CD4-positive, alpha-beta T cell treated with Interleukin-4 for 1 hour (primary cell): ENCODE data around the gene COX4I1.

Source experiments
- DNase-seq, 2 donors: peaks; one replicate each; pipeline ENCODE4 v3.0.0-alpha.2; 2020 to 2022

The COX4I1 gene

DNA sequence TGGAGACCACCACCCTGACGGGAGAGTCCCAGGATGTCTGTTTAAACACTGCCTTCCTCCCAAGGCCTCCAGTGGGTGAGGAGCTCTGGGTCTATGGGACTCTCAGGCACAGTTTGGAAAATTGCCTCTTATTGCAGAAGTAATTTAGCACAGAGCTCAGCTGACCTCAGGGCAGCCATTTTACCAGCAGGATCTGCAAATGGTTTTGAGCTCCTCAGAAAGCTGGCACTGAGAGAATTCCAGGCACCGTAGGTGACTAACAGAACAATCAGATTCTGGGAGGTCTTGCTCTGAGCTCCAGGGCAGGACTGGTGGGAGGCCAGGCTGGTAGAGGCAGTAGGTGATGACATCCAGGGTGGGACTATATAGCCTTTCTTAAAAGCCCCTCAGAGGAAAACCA, 31.3 kb upstream of the COX4I1 start:
- no peak for DNase-seq

DNA sequence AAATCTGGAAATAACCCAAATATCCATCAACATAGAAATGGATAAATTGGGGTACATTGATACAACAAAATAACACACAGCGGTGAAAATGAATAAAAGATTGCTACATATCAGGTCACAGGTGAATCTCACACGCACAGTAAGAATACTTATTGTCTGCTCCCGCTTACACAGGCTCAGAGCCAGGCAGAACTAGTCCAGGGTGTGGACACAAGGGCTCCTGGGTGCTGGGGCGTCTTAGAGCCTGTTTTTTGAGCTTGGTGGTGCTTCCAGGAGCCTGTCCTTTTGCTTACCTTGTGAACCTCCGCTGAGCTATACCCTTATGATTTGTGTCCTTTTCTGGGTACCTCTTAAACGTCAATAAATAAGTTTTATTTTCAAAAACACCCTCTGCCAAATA, 28.8 kb upstream of the COX4I1 start:
- DNase-seq: no peak

- no peak for DNase-seq
Measured at GRCh38 chr16:85773044-85773443, 26.5 kb upstream of the COX4I1 start.

DNA sequence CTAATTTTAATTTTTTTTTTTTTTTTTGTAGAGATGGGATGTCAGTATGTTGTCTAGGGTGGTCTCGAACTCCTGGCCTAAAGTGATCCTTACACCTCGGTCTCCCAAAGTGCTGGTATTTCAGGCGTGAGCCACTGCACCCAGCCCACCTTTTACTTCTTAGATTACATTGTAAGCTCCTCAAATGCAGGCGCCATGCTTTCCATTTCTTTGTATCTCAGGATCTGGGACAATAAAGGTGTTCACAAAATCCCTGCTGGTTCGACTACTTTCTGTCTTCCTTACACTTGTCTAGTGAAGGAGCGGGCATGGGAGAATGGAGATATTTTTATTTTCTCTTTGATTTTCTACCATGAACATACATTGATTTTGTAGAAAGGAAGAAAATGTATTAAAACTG, 25.4 kb upstream of the COX4I1 start:
- DNase-seq: no peak

GRCh38 chr16:85774811-85775210, 24.7 kb upstream of the COX4I1 start:
- no peak for DNase-seq

DNA sequence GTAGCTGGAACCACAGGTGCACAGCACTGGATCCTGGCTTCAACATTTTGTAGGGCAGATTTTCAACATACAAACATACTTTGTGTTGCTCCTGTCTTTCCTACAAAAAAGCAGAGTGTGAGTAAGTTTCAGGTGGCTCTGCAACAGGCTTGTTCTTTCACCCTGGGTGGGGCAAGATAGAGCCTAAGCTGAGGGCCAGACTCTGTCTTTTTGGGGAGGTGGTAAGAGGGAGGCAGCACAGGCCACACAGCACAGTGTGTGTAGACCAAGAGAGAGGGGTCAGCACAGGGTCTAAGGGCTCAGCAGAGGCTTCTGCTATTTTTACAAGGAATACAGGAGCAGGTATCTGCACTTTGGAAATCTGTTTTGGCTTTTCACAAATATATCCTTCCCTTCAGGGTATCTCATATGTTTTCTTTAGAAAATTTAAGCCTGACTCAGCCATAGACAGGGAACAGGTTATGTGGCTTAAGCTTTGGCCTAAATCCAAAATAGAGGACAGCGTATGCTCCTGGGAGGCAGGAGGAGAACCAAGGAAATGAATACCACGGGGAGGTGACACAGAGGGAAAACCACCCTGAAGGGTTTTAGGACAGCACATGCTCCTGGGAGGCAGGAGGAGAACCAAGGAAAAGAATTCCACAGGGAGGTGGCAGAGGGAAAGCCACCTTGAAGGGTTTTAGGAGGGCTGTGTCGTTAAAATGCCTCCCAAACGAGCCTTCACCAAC, 21.7 kb upstream of the COX4I1 start:
- no peak for DNase-seq

DNA sequence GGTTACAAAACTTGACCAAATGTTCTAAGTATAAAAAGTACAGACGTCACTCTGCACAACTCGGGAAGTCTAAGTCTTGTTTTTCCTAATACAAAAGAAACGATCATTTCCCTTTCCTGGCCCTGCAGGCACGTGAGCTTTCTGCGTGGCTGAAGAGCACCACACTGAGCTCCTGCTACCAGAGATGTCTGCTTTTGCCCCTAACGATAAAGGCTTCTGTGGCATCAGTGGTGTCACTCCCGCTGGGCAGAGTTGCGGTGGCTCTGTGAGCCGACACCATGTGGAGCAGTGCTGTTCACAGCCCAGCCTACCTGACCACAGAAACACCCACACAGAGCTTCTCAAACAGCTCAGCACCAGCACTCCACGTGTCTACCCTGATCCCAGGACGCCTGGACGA, 20.6 kb upstream of the COX4I1 start:
- no peak for DNase-seq

DNA sequence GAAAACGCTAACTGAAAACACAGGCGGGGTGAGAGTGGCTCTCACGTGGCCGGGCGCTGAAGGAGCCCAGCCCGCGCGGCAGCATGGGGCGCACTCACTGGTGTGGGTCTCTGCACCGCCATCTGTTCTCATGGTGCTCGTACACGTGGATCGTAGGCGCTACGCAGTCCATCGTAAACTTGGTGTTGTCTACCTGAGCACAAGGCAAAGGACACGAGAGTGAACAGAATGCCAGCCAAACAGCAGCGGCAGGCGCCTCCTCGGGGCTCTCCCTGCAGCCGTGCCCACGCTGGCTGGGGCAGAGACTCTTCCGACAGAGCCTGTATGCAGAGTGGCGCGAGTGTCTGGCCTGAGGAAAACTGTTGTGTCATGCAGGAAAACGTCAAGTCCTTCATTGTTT, 19.2 kb upstream of the COX4I1 start:
- no peak for DNase-seq

DNA sequence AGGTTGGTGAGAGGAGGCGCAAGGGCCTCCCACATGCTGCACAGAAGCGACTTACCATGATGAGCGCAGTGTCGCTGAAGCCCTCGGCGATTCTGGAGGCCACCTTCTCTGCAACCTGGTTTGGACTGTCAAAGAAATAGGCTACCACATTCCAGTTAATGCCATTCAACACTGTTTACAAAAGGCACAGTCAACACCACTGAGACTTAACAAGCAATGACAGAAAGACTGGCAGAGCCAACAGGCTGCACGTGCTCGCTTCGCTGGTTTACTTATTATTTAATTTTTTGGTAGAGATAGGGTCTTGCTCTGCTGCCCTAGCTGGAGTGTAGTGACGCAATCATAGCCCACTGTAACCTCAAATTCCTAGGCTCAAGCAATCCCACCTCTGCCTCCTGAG, 18.3 kb upstream of the COX4I1 start:
- no peak for DNase-seq

DNA sequence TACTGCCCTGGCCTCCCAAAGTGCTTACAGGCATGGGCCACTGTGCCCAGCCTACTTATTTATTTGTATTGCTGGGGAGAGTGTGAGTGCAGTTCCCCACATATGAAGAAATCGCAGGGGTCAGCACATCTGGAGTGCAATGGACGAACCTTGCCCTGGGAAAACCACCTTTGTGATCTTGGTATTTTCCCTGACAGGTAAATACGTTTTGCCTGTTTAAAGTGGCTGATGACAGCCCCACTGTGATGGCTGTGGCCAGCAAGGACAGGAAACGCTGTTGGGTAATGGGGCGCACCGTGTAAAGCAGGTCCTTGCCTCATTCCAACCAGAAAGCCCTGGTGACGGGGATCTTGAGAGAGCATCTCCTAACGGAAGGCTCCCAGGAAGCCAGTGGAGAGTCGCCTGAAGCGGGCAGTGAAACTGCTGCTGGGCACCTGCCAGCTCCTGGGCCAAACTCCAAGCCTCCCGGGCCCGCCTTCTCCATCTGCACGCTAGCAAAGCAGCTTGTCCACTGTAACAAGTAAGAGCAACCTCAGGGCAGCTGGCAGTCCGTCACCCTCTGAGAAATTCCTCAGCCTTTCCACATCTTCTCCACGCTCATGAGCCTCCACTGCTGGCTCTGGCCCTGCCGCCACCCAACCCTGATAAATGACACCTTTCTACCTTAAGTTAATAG, 17.7 kb upstream of the COX4I1 start:
- no peak for DNase-seq

DNA sequence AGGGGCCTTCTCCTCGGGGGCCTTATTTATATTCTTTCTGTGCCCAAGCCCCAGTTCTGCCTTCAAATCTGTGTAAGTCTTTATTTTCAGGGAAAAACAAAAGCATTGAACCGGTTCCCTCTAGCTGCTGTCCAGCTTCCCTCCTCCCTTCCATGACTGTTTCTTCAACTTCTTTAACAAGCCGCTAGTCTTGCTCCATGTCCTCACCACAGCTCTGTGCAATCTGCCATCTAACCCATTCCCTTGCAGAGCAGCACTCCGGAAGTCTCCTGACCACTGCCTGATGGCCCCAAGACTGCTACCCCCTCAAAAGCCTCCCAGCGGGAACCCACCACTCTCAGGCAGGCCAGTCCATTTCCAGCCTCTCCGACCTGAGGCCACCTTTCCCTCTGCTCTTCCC, 17.0 kb upstream of the COX4I1 start:
- DNase-seq: no peak

DNA sequence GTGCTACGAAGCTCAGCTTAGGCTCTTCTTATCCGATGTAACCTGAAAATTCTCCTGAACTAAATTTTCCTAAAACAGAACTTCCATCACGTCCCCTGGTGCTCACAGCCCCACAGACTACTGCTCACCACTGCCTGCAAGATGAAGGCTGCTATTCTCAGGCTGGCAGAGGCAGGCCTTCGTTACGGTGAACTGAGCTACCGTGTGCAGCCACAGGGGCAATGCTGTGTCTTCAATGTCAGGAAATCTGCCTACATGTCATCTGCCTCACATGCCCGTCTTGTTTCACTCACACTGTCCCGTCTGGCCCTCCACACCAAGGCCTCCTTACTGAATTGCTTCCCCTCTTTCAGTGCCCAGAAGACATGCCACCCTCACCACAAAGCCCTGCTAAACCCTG, 16.1 kb upstream of the COX4I1 start:
- DNase-seq: no peak

DNA sequence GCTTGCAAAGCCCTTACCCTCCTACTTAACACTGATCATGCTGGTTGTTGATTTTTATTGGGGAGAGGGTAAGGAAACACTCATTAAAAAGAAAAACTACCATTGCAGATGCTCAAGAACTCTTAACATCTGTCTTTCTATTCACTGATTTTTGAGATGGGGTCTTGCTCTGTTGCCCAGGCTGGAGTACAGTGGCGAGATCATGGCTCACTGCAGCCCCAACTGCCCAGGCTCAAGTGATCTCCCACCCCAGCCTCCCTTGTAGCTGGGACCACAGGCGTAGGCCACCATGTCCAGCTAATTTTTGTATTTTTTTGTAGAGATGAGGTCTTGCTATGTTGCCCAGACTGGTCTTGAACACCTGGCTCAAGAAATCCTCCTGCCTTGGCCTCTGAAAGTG, 14.7 kb upstream of the COX4I1 start:
- no peak for DNase-seq

GRCh38 chr16:85785927-85786326, 13.6 kb upstream of the COX4I1 start:
- no peak for DNase-seq

DNA sequence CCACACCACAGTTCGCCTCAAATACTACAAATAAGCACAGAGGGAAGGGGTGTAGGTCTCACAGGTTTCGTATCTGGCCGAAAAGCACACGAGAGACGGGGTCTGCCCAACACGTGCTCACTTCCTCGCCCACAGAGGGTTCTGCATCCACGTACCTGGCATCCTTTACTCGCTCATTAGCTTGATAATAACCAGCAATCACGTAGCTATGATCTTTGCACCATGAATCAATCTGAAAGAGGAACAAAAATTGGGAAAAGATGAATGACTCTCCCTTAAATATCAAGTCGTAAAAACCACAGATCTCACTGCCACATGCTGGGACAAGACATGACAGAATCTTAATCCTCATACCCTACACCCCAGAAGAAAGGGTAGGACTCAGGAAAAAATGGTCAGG, 10.7 kb upstream of the COX4I1 start:
- DNase-seq: no peak

DNA sequence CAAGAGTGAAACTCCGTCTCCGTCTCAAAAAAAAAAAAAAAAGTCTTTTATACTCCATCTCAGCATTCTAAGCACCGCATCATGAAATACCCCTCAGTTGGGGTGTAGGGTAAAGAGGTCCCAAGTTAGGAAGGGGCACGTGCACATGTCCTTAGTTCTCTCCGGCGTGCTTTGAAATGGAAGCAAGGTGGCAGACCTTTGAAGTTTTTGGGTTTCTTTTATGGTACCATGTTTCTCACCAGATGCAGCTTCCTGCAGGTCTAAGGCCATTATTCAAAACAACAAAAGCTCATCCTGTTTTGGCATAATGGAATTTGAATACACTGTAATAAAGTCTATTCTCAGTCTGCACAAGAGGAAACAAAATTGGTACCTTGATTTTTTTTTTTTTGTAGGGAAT, 9.7 kb upstream of the COX4I1 start:
- DNase-seq: no peak

GRCh38 chr16:85793662-85794298, 5.7 kb upstream of the COX4I1 start:
- DNase-seq: no peak

DNA sequence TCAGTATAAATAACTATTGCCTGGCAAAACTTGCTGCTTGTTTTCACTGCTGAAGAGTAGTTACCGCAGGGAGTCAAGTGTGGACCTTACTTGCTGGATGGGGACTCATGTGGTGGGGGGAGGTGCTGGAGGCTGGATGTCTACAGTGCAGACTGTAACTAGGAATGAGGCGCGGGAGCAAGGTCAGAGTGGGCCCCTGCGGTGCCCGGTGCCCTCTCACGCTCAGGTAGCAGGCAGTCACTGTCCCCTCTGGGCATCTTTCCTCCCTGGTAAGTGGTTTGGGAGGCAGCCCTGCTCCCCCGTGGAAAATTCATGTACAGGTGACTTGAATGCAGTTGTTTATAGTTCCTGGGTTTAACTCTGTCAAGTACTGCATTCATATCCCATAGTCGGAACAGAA, 4.8 kb upstream of the COX4I1 start:
- no peak for DNase-seq

GRCh38 chr16:85796152-85796551, 3.3 kb upstream of the COX4I1 start:
- DNase-seq: no peak

DNA sequence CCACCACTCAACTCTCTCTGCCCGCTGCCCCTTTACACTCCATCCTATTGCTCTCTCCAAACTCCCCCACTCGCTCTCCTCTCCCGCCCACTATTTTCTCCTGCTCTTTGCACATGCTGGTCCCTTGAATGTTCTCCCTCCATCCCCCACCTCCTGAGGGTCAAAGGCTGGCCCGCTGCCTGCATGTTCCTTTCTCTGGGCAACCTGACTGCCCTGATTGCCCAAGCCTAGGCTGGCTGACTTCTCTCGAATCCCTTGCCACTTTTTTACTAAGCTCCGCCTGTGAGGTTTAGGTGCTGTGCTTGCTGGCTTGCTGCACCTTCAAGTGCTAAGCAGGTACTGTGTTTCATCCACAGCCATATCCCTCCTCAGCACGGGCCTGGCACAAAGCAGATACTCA, 2.9 kb upstream of the COX4I1 start:
- no peak for DNase-seq

GRCh38 chr16:85798283-85798776, 1.2 kb upstream of the COX4I1 start:
- DNase-seq: no peak

- DNase-seq: peak in 1 of 2 donors; percentile 25
Measured at GRCh38 chr16:85798901-85799496, 496 bp upstream of the COX4I1 start.

- no peak for DNase-seq
Measured at GRCh38 chr16:85800321-85800669, 800 bp downstream of the COX4I1 start.

DNA sequence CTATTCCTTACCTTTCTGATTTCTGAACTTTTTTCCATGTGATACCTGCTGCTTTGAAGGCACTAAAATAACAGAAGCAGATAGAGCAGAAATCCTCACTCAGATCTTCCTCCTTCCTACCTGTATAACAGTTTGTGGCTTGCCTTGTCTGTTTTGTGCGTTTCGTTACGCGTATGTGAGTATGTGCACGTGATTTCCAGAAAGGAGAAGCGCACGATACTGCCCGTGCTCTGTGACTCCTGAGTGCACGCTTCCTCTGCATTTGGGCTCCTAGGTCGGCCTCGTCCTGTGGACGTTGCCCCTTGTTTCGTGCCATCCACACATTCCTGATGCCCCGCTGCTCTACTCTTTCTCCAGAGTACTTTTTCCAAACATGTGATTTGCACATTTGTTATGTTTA, 4.1 kb downstream of the COX4I1 start:
- DNase-seq: no peak
